Astrocyte (in vitro differentiated cells and primary cell): ENCODE results near the gene MSRB3.

Experiments used
- EZH2 ChIP-seq: IDR thresholded peaks from 2 replicates; pipeline ENCODE4 v1.6.1; 2012; ENCODE audit warnings: mild to moderate bottlenecking, low read length, inconsistent platforms; ENCODE audit not compliant: insufficient read depth
- TF ChIP-seq, protein P1 (sequence below): IDR thresholded peaks from 2 replicates; pipeline ENCODE4 v1.5.1; 2011; ENCODE audit warnings: low read depth, mild to moderate bottlenecking, inconsistent platforms, low read length, moderate library complexity; ENCODE audit not compliant: insufficient read depth

DNA sequence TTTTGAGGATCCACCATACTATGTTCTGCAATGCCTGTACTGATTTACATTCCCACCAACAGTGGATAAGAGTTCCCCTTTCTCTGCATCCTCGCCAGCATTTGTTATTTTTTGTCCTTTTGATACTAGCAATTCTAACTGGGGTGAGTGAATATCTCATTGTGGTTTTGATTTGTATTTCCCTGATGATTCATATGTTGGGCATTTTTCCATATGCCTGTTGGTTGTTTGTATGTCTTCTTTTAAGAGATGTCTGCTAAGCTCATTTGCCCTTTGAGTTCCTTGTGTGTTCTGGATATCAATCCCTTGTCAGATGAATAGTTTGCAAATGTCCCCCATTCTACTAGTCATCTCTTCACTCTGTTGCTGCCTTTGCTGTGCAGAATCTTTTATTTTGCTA, 49.0 kb upstream of the MSRB3 start:
- TF ChIP-seq, protein P1, sequence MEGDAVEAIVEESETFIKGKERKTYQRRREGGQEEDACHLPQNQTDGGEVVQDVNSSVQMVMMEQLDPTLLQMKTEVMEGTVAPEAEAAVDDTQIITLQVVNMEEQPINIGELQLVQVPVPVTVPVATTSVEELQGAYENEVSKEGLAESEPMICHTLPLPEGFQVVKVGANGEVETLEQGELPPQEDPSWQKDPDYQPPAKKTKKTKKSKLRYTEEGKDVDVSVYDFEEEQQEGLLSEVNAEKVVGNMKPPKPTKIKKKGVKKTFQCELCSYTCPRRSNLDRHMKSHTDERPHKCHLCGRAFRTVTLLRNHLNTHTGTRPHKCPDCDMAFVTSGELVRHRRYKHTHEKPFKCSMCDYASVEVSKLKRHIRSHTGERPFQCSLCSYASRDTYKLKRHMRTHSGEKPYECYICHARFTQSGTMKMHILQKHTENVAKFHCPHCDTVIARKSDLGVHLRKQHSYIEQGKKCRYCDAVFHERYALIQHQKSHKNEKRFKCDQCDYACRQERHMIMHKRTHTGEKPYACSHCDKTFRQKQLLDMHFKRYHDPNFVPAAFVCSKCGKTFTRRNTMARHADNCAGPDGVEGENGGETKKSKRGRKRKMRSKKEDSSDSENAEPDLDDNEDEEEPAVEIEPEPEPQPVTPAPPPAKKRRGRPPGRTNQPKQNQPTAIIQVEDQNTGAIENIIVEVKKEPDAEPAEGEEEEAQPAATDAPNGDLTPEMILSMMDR: no peak
- no peak for TF ChIP-seq EZH2
